ENCODE measurements around the gene OSBPL2. TPM values are rescaled to one million over a fixed set of nuclear protein-coding genes. Genes with fewer than 3 reads are reported as not detected.

OSBPL2 gene
- total and polyA plus RNA-seq, 2 donors (not counting 3 experiments of a cell fraction or from before 2014, with no cell fraction given), result 13.1 to 33.0 TPM

- no peak for TF ChIP-seq MYC (IDR thresholded peaks at IDR 0.05; ENCODE audit: low read depth, low read length)
Measured at GRCh38 chr20:62243106-62243505, 4.8 kb downstream of the OSBPL2 start.

GRCh38 chr20:62243906-62244515 lies 5.7 kb downstream of the OSBPL2 start:
- H3K27me3 ChIP-seq (ENCODE audit: control insufficient read depth in 2 of 2, insufficient read depth in 2 of 2, low read length in 2 of 2), result no peaks in the 10 kb centered on the region
- peaks cover 3% of the 10 kb centered on the region for H3K79me2 ChIP-seq (ENCODE audit: control insufficient read depth, insufficient read depth, low read length)
- peaks cover 0 to 6% of the 10 kb centered on the region in 2 experiments for H3K36me3 ChIP-seq (ENCODE audit: control insufficient read depth in 2 of 2, extremely low read depth in 1 of 2, insufficient read depth in 2 of 2, low read length in 2 of 2)
- dilution Hi-C loops (cut with MboI; ENCODE audit: extremely low pct_ligation_motif_present, low sequenced_read_pairs) (no loop called here), intact Hi-C loops (cut with micrococcal nuclease) (no loop called here)
- no peak overlapping the region for H3K9ac ChIP-seq (replicated peaks; ENCODE audit: extremely low read depth, insufficient read depth, low read length)
- POLR2A ChIA-PET, result no interaction called here
- no peak for FAIRE-seq
- no peak overlapping the region for H3K4me2 ChIP-seq (ENCODE audit: insufficient read depth, low read length)
- no peak overlapping the region for H3K4me3 ChIP-seq (replicated peaks in 1 of 3; ENCODE audit: insufficient read depth in 1 of 3, low read depth in 1 of 3, low read length in 3 of 3)
- no peaks in the 10 kb centered on the region for H4K20me1 ChIP-seq (replicated peaks; ENCODE audit: control insufficient read depth, extremely low read depth, insufficient read depth, low read length)
- BruUV-seq (replicated peaks), result no TSS peak
- H3K9me1 ChIP-seq (replicated peaks; ENCODE audit: control insufficient read depth, extremely low read depth, insufficient read depth, low read length), result no peaks in the 10 kb centered on the region
- no peak overlapping the region for H3K27ac ChIP-seq (ENCODE audit: insufficient read depth, low read depth, low read length)
- H3K4me1 ChIP-seq (ENCODE audit: control insufficient read depth, extremely low read depth, insufficient read depth, low read length), result peaks cover 4% of the 10 kb centered on the region
- no peak for DNase-seq (ENCODE audit: low read depth, low spot score)
- CTCF ChIA-PET, result no interaction called here
- H2AFZ ChIP-seq (ENCODE audit: low read depth, low read length), result no peak overlapping the region
- no peaks in the 10 kb centered on the region for H3K9me3 ChIP-seq (replicated peaks; ENCODE audit: control insufficient read depth, insufficient read depth, low read length)
- TF ChIP-seq FOS (IDR thresholded peaks at IDR 0.05; ENCODE audit: borderline replicate concordance, insufficient read depth, low read length) (no peak), EZH2 (IDR thresholded peaks at IDR 0.05; ENCODE audit: borderline replicate concordance, low read depth, low read length, severe bottlenecking) (no peak), POLR2AphosphoS5 (IDR thresholded peaks at IDR 0.05; ENCODE audit: insufficient read depth, low read depth, low read length) (no peak), MYC (IDR thresholded peaks at IDR 0.05; ENCODE audit: low read depth, low read length) (no peak), MAX (IDR thresholded peaks at IDR 0.05; ENCODE audit: insufficient read depth, insufficient read length) (no peak), GATA2 (IDR thresholded peaks at IDR 0.05; ENCODE audit: insufficient read depth, insufficient read length, low read depth, low read length) (no peak), POLR2A (IDR thresholded peaks at IDR 0.05; ENCODE audit: low read depth, low read length) (no peak), CTCF (IDR thresholded peaks at IDR 0.05; ENCODE audit: extremely low read depth in 1 of 2, insufficient read depth in 1 of 2, low read depth in 1 of 2, low read length in 2 of 2) (no peak)

More at GRCh38 chr20:62243106-62243505, 4.8 kb downstream of the OSBPL2 start:
- dilution Hi-C loops (cut with MboI; ENCODE audit: extremely low pct_ligation_motif_present, low sequenced_read_pairs) (no loop called here), intact Hi-C loops (cut with micrococcal nuclease) (no loop called here)
- no TSS peak for BruUV-seq (replicated peaks)
- Histone ChIP-seq H3K9me3 (replicated peaks; ENCODE audit: control insufficient read depth, insufficient read depth, low read length) (no peaks in the 10 kb centered on the region), H3K4me3 (replicated peaks in 1 of 3; ENCODE audit: insufficient read depth in 1 of 3, low read depth in 1 of 3, low read length in 3 of 3) (no peak overlapping the region), H3K4me2 (ENCODE audit: insufficient read depth, low read length) (no peak overlapping the region), H3K27ac (ENCODE audit: insufficient read depth, low read depth, low read length) (no peak overlapping the region), H3K36me3 (ENCODE audit: control insufficient read depth in 2 of 2, extremely low read depth in 1 of 2, insufficient read depth in 2 of 2, low read length in 2 of 2) (peaks cover 0 to 6% of the 10 kb centered on the region in 2 experiments), H3K79me2 (ENCODE audit: control insufficient read depth, insufficient read depth, low read length) (peaks cover 3% of the 10 kb centered on the region), H3K9me1 (replicated peaks; ENCODE audit: control insufficient read depth, extremely low read depth, insufficient read depth, low read length) (no peaks in the 10 kb centered on the region), H2AFZ (ENCODE audit: low read depth, low read length) (no peak overlapping the region), H3K4me1 (ENCODE audit: control insufficient read depth, extremely low read depth, insufficient read depth, low read length) (peaks cover 5% of the 10 kb centered on the region), H3K27me3 (ENCODE audit: control insufficient read depth in 2 of 2, insufficient read depth in 2 of 2, low read length in 2 of 2) (no peaks in the 10 kb centered on the region), H3K9ac (replicated peaks; ENCODE audit: extremely low read depth, insufficient read depth, low read length) (no peak overlapping the region), H4K20me1 (replicated peaks; ENCODE audit: control insufficient read depth, extremely low read depth, insufficient read depth, low read length) (no peaks in the 10 kb centered on the region)
- FAIRE-seq, result no peak
- ChIA-PET CTCF (no interaction called here), POLR2A (no interaction called here)
- no peak for DNase-seq (ENCODE audit: low read depth, low spot score)

All from endothelial cell of umbilical vein (primary cell).